Endothelial cell of umbilical vein (primary cell): ENCODE results near the gene SBF1. TPM values are rescaled to one million over a fixed set of nuclear protein-coding genes. Genes with fewer than 3 reads are reported as not detected.

Experiments used
- BruUV-seq: library from RNA; stranded (reverse); fragments of 400-500 nt; replicated peaks from 2 replicates; lab custom pipeline; 2021; lab: Mats Ljungman, UMichigan
- CTCF ChIA-PET: fragments of 300-600, 350-600 bp; sonication (Branson Sonifier 250); formaldehyde crosslinking; loops from one replicate; lab custom pipeline; 2021; ENCODE audit warnings: antibody characterized with exemption, inconsistent platforms; lab: Charles Lee
- POLR2A ChIA-PET: fragments of 300-600, 350-600 bp; sonication (Branson Sonifier 250); formaldehyde crosslinking; loops from one replicate; lab custom pipeline; 2021; ENCODE audit warnings: antibody characterized with exemption, inconsistent platforms; lab: Charles Lee
- DNase-seq: peaks from one replicate; pipeline ENCODE4 v3.0.0-alpha.2; 2011; ENCODE audit warnings: low read depth, low spot score
- FAIRE-seq: peaks from 2 replicates; lab custom pipeline; 2011; peaks lifted over from hg19 to GRCh38; lab: Jason Lieb, UNC
- H2AFZ ChIP-seq: 2 replicates; pipeline ENCODE4 v1.6.0; 2012; ENCODE audit warnings: low read depth, low read length, control low read depth, inconsistent platforms
- H3K27ac ChIP-seq: 2 replicates; pipeline ENCODE4 v1.5.1; 2011; ENCODE audit warnings: low read depth, mild to moderate bottlenecking, control low read depth, low read length, moderate library complexity; ENCODE audit not compliant: insufficient read depth
- H3K27me3 ChIP-seq, 2 experiments: 2 replicates each; pipeline versions ENCODE4 v1.6.0 to v1.6.1; 2011; ENCODE audit warnings: low read length in 2 of 2, mixed read lengths in 1 of 2; ENCODE audit not compliant: control insufficient read depth in 2 of 2, insufficient read depth in 2 of 2
- H3K36me3 ChIP-seq, 2 experiments: 2 replicates in 1 of 2; 3 replicates in 1 of 2; pipeline ENCODE4 v1.5.1; 2011; ENCODE audit warnings: low read length in 2 of 2, mild to moderate bottlenecking in 1 of 2, moderate library complexity in 1 of 2; ENCODE audit not compliant: control insufficient read depth in 2 of 2, insufficient read depth in 2 of 2; ENCODE audit errors: extremely low read depth in 1 of 2
- H3K4me1 ChIP-seq: 3 replicates; pipeline ENCODE4 v1.5.1; 2011; ENCODE audit warnings: mild to moderate bottlenecking, low read length; ENCODE audit not compliant: control insufficient read depth, insufficient read depth; ENCODE audit errors: extremely low read depth
- H3K4me2 ChIP-seq: 2 replicates; pipeline ENCODE4 v1.6.1; 2011; ENCODE audit warnings: low read length, control low read depth, mixed read lengths; ENCODE audit not compliant: insufficient read depth
- H3K4me3 ChIP-seq, 3 experiments: fragments of 200-600 bp in 1 of 3; sonication (generic), shearing (Covaris generic) in 1 of 3; replicated peaks in 1 of 3; 2 replicates each; pipeline ENCODE4 v1.5.1; 2011 to 2016; ENCODE audit warnings: control low read depth in 3 of 3, low read length in 3 of 3, mild to moderate bottlenecking in 2 of 3, inconsistent platforms in 1 of 3, low read depth in 1 of 3, moderate library complexity in 1 of 3; ENCODE audit not compliant: insufficient read depth in 1 of 3
- H3K79me2 ChIP-seq: 2 replicates; pipeline ENCODE4 v1.6.0; 2012; ENCODE audit warnings: low read length, inconsistent platforms; ENCODE audit not compliant: control insufficient read depth, insufficient read depth
- H3K9ac ChIP-seq: replicated peaks from 2 replicates; pipeline ENCODE3; 2011; ENCODE audit warnings: low read length, control low read depth; ENCODE audit not compliant: insufficient read depth; ENCODE audit errors: extremely low read depth
- H3K9me1 ChIP-seq: replicated peaks from 3 replicates; pipeline ENCODE4 v1.6.0; 2011; ENCODE audit warnings: mild to moderate bottlenecking, low read length; ENCODE audit not compliant: control insufficient read depth, insufficient read depth; ENCODE audit errors: extremely low read depth
- H3K9me3 ChIP-seq: replicated peaks from 2 replicates; pipeline ENCODE4 v1.5.1; 2012; ENCODE audit warnings: low read length, inconsistent platforms; ENCODE audit not compliant: control insufficient read depth, insufficient read depth
- H4K20me1 ChIP-seq: replicated peaks from 2 replicates; pipeline ENCODE3; 2011; ENCODE audit warnings: mild to moderate bottlenecking, low read length; ENCODE audit not compliant: control insufficient read depth, insufficient read depth; ENCODE audit errors: extremely low read depth
- EZH2 ChIP-seq: IDR thresholded peaks from 2 replicates; pipeline ENCODE4 v1.6.1; 2012; ENCODE audit warnings: borderline replicate concordance, low read depth, mild to moderate bottlenecking, moderate library complexity, low read length, inconsistent platforms; ENCODE audit not compliant: severe bottlenecking
- FOS ChIP-seq: IDR thresholded peaks from 2 replicates; pipeline ENCODE4 v1.6.1; 2011; ENCODE audit warnings: mild to moderate bottlenecking, low read length, moderate library complexity, borderline replicate concordance; ENCODE audit not compliant: insufficient read depth
- GATA2 ChIP-seq: IDR thresholded peaks from 2 replicates; pipeline ENCODE4 v1.7.0; 2011; ENCODE audit warnings: low read depth, mild to moderate bottlenecking, moderate library complexity, mixed read lengths, low read length; ENCODE audit not compliant: insufficient read length, insufficient read depth
- JUN ChIP-seq: IDR thresholded peaks from 2 replicates; pipeline ENCODE4 v1.6.1; 2011; ENCODE audit warnings: borderline replicate concordance, low read depth; ENCODE audit not compliant: insufficient read length, insufficient read depth
- MYC ChIP-seq: IDR thresholded peaks from one replicate; pipeline ENCODE4 v1.6.1; 2011; ENCODE audit warnings: mild to moderate bottlenecking, low read depth, low read length
- POLR2A ChIP-seq: IDR thresholded peaks from 2 replicates; pipeline ENCODE4 v1.6.1; 2012; ENCODE audit warnings: low read depth, mild to moderate bottlenecking, control low read depth, low read length
- POLR2AphosphoS5 ChIP-seq: IDR thresholded peaks from 2 replicates; pipeline ENCODE4 v1.6.1; 2012; ENCODE audit warnings: low read depth, mild to moderate bottlenecking, control low read depth, low read length, moderate library complexity; ENCODE audit not compliant: insufficient read depth
- dilution Hi-C: fragments of 300-500 bp; cut with MboI; formaldehyde crosslinking; loops from one replicate; pipeline ENCODE4 v1.15.0; 2019; ENCODE audit warnings: low sequenced_read_pairs; ENCODE audit not compliant: extremely low pct_ligation_motif_present
- intact Hi-C: fragments of 100-400 bp; cut with micrococcal nuclease; formaldehyde crosslinking; loops from one replicate; pipeline ENCODE4 v1.10.0; 2022
- polyA plus RNA-seq, 4 experiments: library from polyadenylated mRNA; depleted of rRNA in 3 of 4; stranded (reverse) in 3 of 4; unstranded in 1 of 4; fragments of >200 nt; gene quantifications; 2 replicates each; pipeline versions ENCODE4 v1.2.1 to v1.2.3, GENCODE V29; 2011 to 2012; ENCODE audit warnings: missing spikeins in 1 of 4
- total RNA-seq: library from RNA; stranded (reverse); gene quantifications from 2 replicates; pipeline ENCODE4 v1.2.3, GENCODE V29; 2021
- TF ChIP-seq, protein P1 (sequence below), 2 donors: IDR thresholded peaks; 1 replicate in 1 of 2; 2 replicates in 1 of 2; pipeline ENCODE4 v1.5.1; 2011; ENCODE audit warnings: low read length in 2 of 2, mild to moderate bottlenecking in 2 of 2, moderate library complexity in 2 of 2, control low read depth in 1 of 2, inconsistent platforms in 1 of 2, low read depth in 1 of 2; ENCODE audit not compliant: insufficient read depth in 1 of 2; ENCODE audit errors: extremely low read depth in 1 of 2
- TF ChIP-seq, protein P2 (sequence below): IDR thresholded peaks from 2 replicates; pipeline ENCODE4 v1.6.1; 2011; ENCODE audit not compliant: insufficient read depth, insufficient read length

The SBF1 gene
- total and polyA plus RNA-seq, 2 donors (not counting 3 experiments of a cell fraction or from before 2014, with no cell fraction given): 36.3 to 68.6 TPM

DNA sequence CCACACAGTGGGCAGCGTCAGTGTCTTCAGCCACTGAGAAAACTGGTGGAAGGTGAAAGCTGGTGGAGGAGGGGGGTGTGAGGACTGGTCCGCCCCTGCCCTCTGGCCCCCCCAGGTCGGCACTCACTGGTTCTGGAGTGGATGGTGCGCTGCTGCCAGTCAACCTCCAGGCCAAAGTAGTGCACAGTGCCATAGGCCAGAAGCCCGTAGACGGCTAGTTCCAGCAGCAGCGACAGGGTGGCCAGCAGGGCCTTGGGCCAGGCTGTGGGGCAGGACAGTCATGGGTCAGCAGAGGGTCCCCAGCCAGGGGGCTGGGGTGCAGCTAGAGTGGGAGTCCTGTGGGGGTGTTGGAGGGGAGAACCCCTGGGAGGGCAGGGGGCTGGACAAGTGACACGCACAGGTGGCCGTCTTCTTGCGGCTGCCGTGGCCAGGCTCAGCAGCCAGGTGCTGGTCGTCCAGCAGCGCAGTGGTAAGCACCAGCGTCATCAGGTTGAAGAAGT lies 30.5 kb upstream of the SBF1 start:
- H3K9me3 ChIP-seq: no peaks in the 10 kb centered on the region
- H3K4me3 ChIP-seq: no peak overlapping the region
- FAIRE-seq (no peak), DNase-seq (no peak)
- TF ChIP-seq POLR2A (no peak), MYC (no peak), JUN (no peak), EZH2 (no peak), GATA2 (no peak), POLR2AphosphoS5 (no peak), FOS (no peak)
- TF ChIP-seq, protein P1, sequence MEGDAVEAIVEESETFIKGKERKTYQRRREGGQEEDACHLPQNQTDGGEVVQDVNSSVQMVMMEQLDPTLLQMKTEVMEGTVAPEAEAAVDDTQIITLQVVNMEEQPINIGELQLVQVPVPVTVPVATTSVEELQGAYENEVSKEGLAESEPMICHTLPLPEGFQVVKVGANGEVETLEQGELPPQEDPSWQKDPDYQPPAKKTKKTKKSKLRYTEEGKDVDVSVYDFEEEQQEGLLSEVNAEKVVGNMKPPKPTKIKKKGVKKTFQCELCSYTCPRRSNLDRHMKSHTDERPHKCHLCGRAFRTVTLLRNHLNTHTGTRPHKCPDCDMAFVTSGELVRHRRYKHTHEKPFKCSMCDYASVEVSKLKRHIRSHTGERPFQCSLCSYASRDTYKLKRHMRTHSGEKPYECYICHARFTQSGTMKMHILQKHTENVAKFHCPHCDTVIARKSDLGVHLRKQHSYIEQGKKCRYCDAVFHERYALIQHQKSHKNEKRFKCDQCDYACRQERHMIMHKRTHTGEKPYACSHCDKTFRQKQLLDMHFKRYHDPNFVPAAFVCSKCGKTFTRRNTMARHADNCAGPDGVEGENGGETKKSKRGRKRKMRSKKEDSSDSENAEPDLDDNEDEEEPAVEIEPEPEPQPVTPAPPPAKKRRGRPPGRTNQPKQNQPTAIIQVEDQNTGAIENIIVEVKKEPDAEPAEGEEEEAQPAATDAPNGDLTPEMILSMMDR (IDR thresholded peaks at IDR 0.05; ENCODE audit: extremely low read depth in 1 of 2, insufficient read depth in 1 of 2, low read depth in 1 of 2, low read length in 2 of 2): no peak
- TF ChIP-seq, protein P2, sequence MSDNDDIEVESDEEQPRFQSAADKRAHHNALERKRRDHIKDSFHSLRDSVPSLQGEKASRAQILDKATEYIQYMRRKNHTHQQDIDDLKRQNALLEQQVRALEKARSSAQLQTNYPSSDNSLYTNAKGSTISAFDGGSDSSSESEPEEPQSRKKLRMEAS: no peak
- peaks cover 6 to 22% of the 10 kb centered on the region in 2 experiments for H3K36me3 ChIP-seq
- H3K27ac ChIP-seq: no peak overlapping the region
- no peaks in the 10 kb centered on the region for H4K20me1 ChIP-seq
- BruUV-seq: no TSS peak
- ChIA-PET POLR2A (no interaction called here), CTCF (no interaction called here)
- H3K79me2 ChIP-seq: peaks cover 29% of the 10 kb centered on the region
- H3K4me1 ChIP-seq: peaks cover 14% of the 10 kb centered on the region
- no peak overlapping the region for H3K4me2 ChIP-seq
- dilution Hi-C loops: no loop called here
- no peaks in the 10 kb centered on the region for H3K9me1 ChIP-seq
- no peak overlapping the region for H2AFZ ChIP-seq
- intact Hi-C loops: no loop called here
- H3K27me3 ChIP-seq: no peaks in the 10 kb centered on the region
- no peak overlapping the region for H3K9ac ChIP-seq
